ENCODE measurements around the gene DHRS9.

The DHRS9 gene

GRCh38 chr2:169065864-169066517 is 3.4 kb upstream of the DHRS9 start:
- no peak for DNase-seq

GRCh38 chr2:169066897-169067296 is 2.5 kb upstream of the DHRS9 start:
- DNase-seq: no peak

GRCh38 chr2:169069833-169070232 is 470 bp downstream of the DHRS9 start:
- DNase-seq: no peak

DNA sequence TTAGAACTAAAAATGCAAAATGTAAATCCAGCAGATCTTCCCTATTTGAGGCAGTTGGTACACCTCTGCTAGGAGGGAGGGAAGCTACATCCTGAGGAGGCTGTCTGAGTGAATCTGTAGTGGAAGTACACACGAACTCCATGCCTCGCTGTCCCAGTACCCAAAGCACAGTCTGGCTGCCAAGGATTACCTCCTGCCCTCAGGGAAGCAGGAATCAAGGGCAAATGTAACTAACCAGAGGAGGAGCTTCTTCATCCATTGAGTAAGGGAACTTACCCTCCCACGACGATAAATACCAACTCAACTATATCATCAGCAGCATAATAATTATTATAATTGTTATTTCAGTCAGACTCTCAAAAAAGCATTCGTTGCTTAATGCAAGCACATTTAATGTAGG is 2.1 kb downstream of the DHRS9 start:
- no peak for DNase-seq

DNA sequence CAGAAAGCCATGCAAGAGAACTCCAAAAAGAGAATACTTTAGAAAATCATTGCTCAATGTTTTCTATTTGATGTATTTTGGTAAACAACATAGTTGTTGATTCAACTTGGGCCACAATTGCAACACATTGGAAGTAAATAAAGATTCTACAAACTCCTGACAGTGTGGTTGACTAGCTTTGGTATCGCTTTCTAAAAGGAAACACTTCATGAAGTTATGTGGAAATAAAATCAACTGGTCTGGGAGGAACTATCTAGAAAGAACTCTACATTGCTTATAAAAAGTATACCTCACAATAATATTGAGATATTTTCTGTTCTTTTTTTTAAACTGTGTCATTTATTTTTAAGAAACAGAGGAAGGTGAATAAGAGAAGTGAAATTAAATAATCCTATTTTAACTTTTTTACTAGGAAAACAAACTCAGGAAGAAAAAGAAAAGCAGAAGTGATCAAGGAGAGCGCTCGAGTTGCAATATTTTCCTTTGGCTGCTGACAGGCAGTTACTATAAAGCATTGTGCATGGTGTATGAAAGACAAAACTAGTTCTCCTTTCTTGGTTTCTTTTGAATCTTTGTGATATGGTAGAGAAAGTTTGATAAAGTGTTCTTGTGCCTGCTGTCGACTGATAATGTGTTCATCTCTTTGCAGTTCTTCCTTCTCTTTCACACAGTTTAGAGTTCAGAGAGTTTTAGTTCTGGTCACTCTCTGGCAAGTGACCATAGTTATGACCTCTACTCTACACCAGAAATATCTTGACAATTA is 3.0 kb downstream of the DHRS9 start:
- DNase-seq: no peak

DNA sequence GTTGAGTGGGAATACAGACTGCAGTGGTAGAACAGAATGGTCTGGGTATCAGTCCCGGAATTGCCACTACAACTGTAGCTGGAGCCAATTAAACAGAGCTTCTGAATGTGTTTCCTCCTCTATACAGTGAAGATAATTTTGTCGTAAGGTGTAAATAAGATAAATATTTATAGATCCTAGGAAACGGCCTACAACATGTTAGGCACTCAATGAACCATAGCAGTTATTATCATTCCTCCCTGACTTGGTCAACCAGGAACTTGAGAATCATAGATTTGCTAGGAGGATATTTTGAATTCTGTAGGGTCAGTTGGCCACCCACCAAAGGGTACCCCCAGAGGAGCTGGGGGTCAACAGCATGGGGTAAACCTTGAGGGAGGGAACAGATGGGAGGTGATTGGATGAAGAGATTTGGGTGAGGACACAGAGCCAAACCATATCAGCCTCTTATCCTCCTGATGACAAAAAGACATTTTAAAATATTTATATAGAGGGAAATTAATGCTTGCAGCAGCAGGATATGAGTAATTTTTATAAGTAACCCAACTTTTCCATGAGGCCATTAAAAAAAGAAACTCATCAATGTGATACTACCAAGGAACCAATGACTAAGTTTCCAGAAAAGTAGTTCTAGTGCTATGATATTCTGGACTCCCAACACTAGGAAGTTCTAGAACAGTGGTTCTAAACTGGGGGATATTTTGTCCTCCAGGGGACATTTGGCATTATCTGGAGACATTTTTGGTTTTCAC is 4.0 kb downstream of the DHRS9 start:
- no peak for DNase-seq

- DNase-seq: no peak
Measured at GRCh38 chr2:169073963-169074751, 4.8 kb downstream of the DHRS9 start.

DNA sequence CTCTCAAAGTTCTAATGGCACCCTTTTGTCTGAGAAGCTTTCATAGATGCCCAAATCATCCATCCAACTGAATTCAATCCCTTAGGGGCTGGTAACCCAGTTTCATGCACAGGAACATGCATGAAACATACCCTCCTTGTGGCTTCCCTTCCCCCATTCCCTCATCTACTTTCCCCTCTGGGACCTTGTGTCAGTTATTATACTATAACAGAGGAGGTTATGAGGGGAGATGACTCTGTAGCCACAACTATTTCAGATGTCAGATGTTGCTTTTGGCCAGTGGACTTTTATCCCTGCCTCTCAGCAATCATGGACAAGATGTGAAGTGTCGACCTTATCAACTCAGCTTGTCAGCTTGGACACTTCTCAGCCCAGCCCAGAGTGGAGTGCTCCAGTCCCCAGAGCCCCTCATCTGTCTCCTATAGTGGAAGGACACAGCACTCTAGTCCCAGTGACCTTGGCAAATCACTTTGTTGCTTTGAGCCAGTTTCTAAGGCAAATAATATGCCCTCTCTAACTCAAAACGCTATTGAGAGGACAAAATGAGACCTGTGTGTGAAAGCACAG is 8.4 kb downstream of the DHRS9 start:
- no peak for DNase-seq

GRCh38 chr2:169080250-169081069 is 11.1 kb downstream of the DHRS9 start:
- DNase-seq: no peak

DNA sequence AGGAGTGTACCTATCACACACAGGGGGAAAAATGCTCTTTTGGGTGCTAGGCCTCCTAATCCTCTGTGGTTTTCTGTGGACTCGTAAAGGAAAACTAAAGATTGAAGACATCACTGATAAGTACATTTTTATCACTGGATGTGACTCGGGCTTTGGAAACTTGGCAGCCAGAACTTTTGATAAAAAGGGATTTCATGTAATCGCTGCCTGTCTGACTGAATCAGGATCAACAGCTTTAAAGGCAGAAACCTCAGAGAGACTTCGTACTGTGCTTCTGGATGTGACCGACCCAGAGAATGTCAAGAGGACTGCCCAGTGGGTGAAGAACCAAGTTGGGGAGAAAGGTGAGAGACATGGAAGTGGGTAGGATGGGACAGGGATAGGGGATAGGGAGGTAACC is 12.2 kb downstream of the DHRS9 start:
- no peak for DNase-seq

- no peak for DNase-seq
Measured at GRCh38 chr2:169082995-169083394, 13.6 kb downstream of the DHRS9 start.

DNA sequence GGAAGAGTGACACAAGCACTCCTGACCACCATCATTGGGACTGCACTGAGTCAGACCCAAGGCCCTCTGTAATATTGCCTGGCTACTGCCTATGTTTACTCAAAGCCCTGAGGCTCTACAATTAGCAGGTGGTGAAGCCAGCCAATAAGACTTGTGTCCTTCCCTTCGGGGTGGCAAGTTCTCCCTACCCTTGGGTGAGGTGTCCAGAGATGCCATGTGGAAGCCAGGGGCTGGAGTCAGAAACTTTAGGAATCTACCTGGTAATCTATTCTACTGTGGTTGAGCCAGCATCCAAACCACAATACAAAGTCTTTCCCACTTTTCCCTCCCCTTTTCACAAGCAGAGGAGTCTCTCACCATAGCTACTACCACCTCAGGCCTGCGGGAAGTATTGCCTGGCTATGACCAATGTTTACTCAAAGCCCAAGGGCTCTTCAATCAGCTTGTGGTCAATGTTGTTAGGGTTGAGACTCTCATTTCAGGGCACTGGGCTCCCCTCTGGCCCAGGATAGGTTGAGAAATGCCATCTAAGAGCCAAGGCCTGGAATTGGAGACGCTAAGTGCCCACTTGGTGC is 17.6 kb downstream of the DHRS9 start:
- DNase-seq: no peak

DNA sequence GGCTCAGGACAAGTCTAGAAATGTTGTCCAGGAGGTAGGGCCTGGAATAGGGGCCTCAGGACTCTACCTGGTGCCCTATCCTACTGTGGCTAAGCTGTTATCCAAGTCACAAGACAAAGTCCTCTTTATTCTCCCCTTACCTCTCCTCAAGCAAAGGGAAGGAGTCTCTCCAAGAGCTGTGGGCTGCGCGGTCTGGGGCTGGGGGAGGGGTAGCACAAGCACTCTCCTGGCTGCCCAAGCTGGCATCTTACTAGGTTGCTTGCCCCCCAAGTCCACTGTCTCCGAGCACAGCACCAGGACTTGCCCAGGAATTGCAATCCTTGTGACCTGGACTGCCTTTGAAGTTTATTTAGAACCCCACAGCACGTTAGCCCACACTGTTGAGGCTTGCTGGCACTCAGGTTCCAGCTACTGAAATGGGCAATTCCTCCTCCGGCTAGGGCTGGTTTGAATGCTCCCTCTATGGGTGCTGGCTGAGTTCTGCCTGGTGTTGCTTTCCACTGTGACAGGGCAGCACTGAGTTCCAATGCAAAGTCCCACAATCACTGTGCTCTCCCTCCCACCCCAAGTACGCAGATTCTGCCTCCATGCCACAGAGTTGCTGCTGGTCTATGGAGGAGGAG is 18.5 kb downstream of the DHRS9 start:
- no peak for DNase-seq

DNA sequence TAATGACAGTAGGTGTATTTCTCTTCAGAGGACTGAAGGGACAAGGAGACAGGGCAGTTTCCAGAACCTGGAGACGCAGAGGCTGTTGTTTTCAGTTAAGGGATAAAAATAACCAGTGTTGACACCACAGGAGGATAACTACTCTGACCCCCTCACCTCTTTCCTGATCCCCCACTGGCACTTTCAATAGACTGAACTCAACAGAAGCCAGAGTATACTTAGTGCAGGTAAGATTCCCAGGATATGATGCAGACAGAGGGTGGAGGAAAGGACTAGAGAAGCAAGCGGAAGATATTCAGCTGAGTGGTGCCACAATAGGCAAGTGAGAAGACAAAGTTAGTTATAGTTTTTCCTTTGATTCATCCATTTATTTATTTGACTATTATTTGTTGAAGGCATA is 19.8 kb downstream of the DHRS9 start:
- no peak for DNase-seq

GRCh38 chr2:169090133-169090820 is 20.9 kb downstream of the DHRS9 start:
- DNase-seq: no peak

DNA sequence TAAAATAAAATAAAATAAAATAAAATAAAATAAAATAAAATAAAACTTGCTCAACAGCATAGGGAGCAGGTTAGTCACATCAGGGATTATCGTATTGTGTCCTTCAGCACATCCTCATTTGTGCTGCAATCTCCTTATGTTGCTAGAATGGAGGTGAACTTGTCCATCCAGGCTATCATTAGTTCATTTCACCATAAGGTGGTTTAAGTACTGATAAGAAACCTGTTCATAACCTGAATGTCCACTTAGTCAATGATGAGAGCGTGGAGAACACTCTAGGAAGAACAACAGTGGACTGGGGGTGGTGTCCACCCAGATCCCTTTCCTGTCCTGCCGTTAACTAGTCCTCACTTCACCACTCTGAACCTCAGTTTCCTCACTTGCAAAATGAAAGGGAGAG is 21.9 kb downstream of the DHRS9 start:
- DNase-seq: no peak

DNA sequence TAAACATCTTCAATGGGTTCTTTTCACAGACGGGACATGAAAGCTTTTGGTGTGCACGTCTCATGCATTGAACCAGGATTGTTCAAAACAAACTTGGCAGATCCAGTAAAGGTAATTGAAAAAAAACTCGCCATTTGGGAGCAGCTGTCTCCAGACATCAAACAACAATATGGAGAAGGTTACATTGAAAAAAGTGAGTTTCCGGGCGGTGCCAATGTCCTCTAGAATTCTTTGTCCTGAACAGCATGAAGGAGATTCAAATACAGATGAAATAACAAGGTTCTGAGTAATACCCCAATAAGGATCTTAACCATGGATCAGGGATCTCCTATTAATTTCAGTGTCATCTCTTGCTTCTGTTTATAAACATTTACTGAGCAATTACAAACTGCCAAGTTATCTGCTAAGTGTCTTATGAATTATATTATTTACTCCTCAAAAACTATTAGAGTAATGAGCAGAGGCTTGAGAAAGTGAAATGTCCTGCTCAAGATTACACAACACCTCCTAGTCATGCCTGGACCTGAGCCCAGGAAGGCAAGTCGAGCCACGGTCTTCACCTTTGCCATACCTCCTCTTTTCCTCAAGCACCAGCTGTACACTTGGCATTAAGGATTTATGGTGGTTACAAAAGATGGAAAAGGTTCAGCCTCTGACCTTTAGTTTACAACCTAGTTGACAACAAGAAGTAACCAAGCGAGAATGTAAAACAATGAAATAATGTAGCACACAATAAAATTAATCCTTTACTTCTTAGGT is 22.6 kb downstream of the DHRS9 start:
- DNase-seq: no peak

DNA sequence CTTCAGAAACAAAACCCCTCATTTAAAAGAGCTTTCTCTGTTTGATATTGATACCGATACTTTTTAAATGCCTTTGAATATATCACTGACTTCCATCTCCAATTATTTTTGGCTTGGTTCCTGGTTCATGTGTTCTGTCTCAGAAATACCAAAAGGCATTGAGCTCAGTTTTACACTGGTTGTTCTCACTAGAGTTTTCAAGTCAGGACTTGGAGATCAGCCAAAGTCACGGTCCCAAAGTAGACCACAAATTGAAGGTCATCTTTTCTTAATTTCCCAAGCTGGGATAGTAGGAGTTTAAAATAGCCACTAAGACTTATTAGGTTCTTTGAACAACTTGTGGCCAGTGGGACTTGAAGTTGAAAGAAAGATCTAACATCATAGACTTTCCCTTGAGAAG is 24.2 kb downstream of the DHRS9 start:
- DNase-seq: no peak

DNA sequence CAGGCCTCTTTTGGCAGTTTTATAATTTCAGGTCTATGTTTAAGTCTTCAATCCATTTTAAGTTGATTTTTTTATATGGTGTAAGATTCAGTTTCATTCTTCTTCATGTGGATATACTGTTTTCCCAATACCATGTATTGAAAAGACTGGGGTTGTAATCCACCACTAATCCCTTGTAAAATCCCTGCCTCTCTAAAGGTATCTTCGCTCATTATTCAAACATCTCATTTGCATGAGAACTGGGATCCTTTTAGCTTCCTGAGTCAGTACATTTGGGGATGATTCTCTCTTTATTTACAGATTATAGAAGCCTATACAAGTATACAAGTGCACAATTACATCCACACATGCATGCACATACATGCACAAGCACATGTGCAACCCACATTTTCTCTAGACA is 25.3 kb downstream of the DHRS9 start:
- no peak for DNase-seq

Data from CD4-positive, alpha-beta T cell treated with Interleukin-10 for 1 hour (primary cell).